ENCODE results near the gene SLC6A12.
"Not testable (repeated sequence)": the region's sequence is repeated elsewhere in the genome, so short reads cannot be mapped to it uniquely, and the experiment has no call there.

SLC6A12 gene

DNA sequence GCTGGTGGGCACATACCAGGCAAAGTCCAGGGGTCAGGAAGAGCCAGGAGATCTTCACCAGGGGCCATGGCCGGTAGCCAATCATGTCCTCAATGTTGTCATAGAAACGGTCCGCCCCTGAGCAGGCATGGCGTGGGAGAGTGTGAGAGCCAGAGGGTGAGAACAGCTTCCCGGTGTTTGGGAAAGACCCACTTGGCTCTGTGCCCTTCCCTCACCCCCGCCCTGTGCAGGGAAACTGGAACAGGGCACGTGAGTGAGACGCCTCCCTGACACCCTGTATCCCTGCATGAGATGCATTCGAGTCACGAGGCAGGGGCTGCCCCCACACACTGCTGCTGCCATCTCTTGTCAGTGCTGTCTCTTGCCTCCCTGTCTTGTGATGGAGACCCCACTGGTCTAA is 20.7 kb downstream of the SLC6A12 start:
- Histone ChIP-seq H3K27me3 (replicated peaks) (no peaks in the 10 kb centered on the region), H3K27ac (no peak overlapping the region)
- TF ChIP-seq, protein P1, sequence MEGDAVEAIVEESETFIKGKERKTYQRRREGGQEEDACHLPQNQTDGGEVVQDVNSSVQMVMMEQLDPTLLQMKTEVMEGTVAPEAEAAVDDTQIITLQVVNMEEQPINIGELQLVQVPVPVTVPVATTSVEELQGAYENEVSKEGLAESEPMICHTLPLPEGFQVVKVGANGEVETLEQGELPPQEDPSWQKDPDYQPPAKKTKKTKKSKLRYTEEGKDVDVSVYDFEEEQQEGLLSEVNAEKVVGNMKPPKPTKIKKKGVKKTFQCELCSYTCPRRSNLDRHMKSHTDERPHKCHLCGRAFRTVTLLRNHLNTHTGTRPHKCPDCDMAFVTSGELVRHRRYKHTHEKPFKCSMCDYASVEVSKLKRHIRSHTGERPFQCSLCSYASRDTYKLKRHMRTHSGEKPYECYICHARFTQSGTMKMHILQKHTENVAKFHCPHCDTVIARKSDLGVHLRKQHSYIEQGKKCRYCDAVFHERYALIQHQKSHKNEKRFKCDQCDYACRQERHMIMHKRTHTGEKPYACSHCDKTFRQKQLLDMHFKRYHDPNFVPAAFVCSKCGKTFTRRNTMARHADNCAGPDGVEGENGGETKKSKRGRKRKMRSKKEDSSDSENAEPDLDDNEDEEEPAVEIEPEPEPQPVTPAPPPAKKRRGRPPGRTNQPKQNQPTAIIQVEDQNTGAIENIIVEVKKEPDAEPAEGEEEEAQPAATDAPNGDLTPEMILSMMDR (IDR thresholded peaks at IDR 0.05; ENCODE audit: low read depth, low read length, missing control alignments): no peak

DNA sequence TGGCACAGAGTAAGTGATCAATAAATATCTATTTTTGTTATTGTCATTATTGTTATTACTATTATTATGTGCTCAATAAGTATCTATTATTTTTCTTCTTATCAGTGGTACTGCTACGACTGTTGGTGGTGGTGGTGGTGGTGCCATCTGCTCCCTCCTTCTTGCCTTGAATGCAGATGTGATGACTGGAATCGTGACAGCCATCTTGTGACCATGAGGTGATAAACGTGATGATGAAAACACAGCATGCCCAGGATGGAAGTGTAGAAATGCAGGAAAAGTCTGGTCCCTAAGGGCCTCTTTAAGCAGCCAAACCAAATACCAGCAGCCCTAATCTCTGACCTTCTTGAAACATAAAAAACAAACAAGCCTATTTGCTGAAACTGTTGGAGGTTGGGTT is 22.4 kb downstream of the SLC6A12 start:
- no peak for DNase-seq
- H3K27me3 ChIP-seq (replicated peaks): no peaks in the 10 kb centered on the region
- no peak overlapping the region for H3K4me3 ChIP-seq (ENCODE audit: low read depth, low read length)
- TF ChIP-seq, protein P1 (IDR thresholded peaks at IDR 0.05; ENCODE audit: low read depth, low read length, missing control alignments): no peak
- no peak overlapping the region for H3K27ac ChIP-seq
- in situ Hi-C loops (cut with HindIII; ENCODE audit: low pct_ligation_motif_present, low sequenced_read_pairs): no loop called here
- H3K36me3 ChIP-seq (replicated peaks): no peaks in the 10 kb centered on the region

More for the DNA sequence above, 20.7 kb downstream of the SLC6A12 start:
- no peaks in the 10 kb centered on the region for H3K36me3 ChIP-seq (replicated peaks)
- in situ Hi-C loops (cut with HindIII; ENCODE audit: low pct_ligation_motif_present, low sequenced_read_pairs): no loop called here
- DNase-seq: no peak
- no peak overlapping the region for H3K4me3 ChIP-seq (ENCODE audit: low read depth, low read length)

DNA sequence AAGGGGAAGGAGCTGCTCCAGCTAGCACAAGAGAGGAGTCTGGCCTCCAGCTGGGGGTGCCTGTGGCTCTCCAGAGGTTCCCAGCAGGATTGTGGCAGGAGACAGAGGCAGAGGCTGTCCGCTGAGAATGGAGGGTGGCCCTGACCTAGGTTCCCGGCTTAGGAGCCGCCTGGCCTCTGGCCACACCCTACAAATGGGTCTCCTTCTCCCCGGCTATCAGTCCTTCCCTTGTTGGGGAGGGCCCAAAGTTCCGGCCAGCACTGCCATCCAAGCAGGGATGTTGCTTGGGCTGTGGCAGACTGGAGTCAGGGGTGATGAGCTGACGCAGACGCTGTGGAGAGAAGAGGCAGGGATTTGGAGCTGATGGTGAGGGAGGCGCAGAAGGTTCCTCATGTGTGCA is 23.1 kb downstream of the SLC6A12 start:
- in situ Hi-C loops (cut with HindIII; ENCODE audit: low pct_ligation_motif_present, low sequenced_read_pairs): no loop called here
- no peak overlapping the region for H3K4me3 ChIP-seq (ENCODE audit: low read depth, low read length)
- H3K27ac ChIP-seq: no peak overlapping the region
- no peaks in the 10 kb centered on the region for H3K36me3 ChIP-seq (replicated peaks)
- no peak for DNase-seq
- TF ChIP-seq, protein P1 (IDR thresholded peaks at IDR 0.05; ENCODE audit: low read depth, low read length, missing control alignments): no peak
- H3K27me3 ChIP-seq (replicated peaks): no peaks in the 10 kb centered on the region

DNA sequence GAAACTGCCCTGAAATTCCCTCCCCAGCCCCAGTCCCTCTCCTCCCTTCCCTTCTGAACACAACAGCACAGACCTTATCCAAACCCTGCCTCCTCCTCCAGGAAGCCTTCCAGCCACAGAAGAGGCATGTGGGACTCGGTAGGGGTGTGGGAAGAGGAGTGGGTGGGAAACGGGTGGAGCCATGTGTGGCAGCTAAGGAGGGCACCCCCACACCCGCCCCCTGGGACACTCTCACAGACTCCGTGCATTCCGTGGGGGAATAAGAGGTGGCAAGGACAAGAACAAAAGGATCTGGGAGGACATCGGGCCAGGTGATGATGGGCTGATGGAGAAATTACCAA is 24.4 kb downstream of the SLC6A12 start:
- H3K36me3 ChIP-seq (replicated peaks): no peaks in the 10 kb centered on the region
- in situ Hi-C loops (cut with HindIII; ENCODE audit: low pct_ligation_motif_present, low sequenced_read_pairs): no loop called here
- H3K4me3 ChIP-seq (ENCODE audit: low read depth, low read length): no peak overlapping the region
- DNase-seq: no peak
- TF ChIP-seq, protein P1 (IDR thresholded peaks at IDR 0.05; ENCODE audit: low read depth, low read length, missing control alignments): no peak
- no peaks in the 10 kb centered on the region for H3K27me3 ChIP-seq (replicated peaks)
- no peak overlapping the region for H3K27ac ChIP-seq

DNA sequence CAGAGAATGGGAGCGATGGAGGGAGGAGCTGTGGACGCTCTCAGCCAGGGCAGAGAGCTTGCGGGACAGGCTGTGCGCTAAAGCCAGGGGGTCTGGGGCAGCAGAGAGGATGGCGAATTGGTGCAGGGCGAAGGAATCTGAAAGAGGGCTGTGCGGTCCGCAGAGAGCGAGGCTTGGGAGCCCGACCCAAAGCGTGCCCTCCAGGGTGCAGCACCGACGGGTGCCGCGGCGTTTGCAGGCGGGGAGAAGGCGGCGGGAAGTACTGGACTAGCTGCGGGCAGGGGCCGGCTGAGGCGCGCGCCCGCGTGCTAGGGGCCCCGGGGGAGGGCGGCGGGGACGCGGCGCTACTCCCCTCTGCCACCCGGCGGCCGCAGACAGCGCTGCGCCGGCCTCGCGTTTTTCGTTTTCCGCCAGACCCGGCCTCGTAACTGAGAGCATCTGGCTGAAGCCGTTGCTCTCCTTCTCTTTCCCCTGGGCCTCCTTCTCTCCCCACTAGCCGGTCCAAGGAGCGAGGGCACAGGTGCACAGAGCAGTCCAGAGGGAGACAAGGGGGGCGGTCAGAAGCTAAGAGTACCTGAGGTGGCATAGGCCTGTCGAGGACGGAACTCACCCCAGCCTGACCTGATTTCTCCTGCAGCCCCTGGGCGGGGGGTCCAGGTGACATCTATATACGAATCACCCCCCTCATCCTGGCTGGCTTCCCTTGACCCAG is 24.9 kb downstream of the SLC6A12 start:
- in situ Hi-C loops (cut with HindIII; ENCODE audit: low pct_ligation_motif_present, low sequenced_read_pairs): no loop called here
- Histone ChIP-seq H3K27ac (no peak overlapping the region), H3K27me3 (replicated peaks) (no peaks in the 10 kb centered on the region), H3K36me3 (replicated peaks) (no peaks in the 10 kb centered on the region), H3K4me3 (ENCODE audit: low read depth, low read length) (peak overlapping the region; percentile 52)
- peak; percentile 24 for DNase-seq
- TF ChIP-seq, protein P1 (IDR thresholded peaks at IDR 0.05; ENCODE audit: low read depth, low read length, missing control alignments): peak; percentile 64

DNA sequence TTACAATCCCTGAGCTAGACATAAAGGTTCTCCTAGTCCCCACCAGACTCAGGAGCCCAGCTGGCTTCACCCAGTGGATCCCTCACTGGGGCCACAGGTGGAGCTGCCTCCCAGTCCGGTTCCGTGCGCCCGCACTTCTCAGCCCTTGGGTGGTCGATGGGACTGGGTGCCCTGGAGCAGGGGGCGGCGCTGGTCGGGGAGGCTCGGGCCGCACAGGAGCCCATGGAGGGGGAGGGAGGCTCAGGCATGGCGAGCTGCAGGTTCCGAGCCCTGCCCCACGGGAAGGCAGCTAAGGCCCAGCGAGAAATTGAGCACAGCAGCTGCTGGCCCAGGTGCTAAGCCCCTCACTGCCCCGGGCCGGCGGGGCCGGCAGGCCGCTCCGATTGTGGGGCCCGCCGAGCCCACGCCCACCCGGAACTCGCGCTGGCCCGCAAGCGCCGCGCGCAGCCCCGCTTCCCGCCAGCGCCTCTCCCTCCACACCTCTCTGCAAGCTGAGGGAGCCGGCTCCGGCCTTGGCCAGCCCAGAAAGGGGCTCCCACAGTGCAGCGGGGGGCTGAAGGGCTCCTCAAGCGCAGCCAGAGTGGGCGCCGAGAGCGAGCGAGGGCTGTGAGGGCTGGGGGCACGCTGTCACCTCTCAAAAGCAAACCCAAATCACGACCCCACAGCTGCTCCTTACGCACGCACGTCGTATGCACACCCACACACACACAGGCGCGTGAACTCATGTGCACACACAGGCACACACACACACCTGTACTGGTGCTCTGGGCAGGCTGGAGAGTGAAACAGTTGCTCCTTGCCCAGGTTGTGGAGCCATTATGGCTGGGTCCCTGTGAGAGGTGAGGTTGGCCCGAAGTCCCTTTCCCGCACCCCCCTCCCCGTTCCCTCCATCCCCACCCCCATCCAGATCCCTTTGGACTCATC is 25.7 kb downstream of the SLC6A12 start:
- H3K27me3 ChIP-seq (replicated peaks); H3K27ac ChIP-seq; in situ Hi-C loops (cut with HindIII; ENCODE audit: low pct_ligation_motif_present, low sequenced_read_pairs); H3K36me3 ChIP-seq (replicated peaks); DNase-seq: not testable (repeated sequence)
- H3K4me3 ChIP-seq (ENCODE audit: low read depth, low read length): peak overlapping the region; percentile 52
